ENCODE data around the gene SLC10A7. TPM values are rescaled to one million over a fixed set of nuclear protein-coding genes. Genes with fewer than 3 reads are reported as not detected.
"Not testable (repeated sequence)": the region's sequence is repeated elsewhere in the genome, so short reads cannot be mapped to it uniquely, and the experiment has no call there.

Gene SLC10A7
- total RNA-seq, 1 donor from 2014 or later = 15.5 TPM

GRCh38 chr4:146367347-146367746 is 154.4 kb downstream of the SLC10A7 start:
- Mint-ChIP-seq H3K36me3 (peaks cover 2% of the 10 kb centered on the region), H3K4me3 (no peak overlapping the region), H3K27me3 (ENCODE audit: low read depth) (no peaks in the 10 kb centered on the region), H3K9me3 (peaks cover 19% of the 10 kb centered on the region), H3K27ac (no peak overlapping the region), H3K4me1 (no peaks in the 10 kb centered on the region)
- TF ChIP-seq CTCF (IDR thresholded peaks at IDR 0.05; ENCODE audit: unreplicated experiment) = no peak
- DNase-seq (ENCODE audit: low spot score in 2 of 2, unreplicated experiment in 2 of 2) = no peak

GRCh38 chr4:146359771-146360170 is 162.0 kb downstream of the SLC10A7 start:
- Mint-ChIP-seq H3K27me3 (ENCODE audit: low read depth) (no peaks in the 10 kb centered on the region), H3K4me1 (no peaks in the 10 kb centered on the region), H3K27ac (no peak overlapping the region), H3K4me3 (no peak overlapping the region), H3K9me3 (peaks cover 57% of the 10 kb centered on the region), H3K36me3 (peaks cover 4% of the 10 kb centered on the region)
- TF ChIP-seq CTCF (IDR thresholded peaks at IDR 0.05; ENCODE audit: unreplicated experiment) = no peak
- DNase-seq (ENCODE audit: low spot score in 2 of 2, unreplicated experiment in 2 of 2) = no peak

- DNase-seq (ENCODE audit: low spot score in 2 of 2, unreplicated experiment in 2 of 2); H3K27ac Mint-ChIP-seq; H3K4me1 Mint-ChIP-seq; H3K27me3 Mint-ChIP-seq (ENCODE audit: low read depth); H3K36me3 Mint-ChIP-seq; H3K9me3 Mint-ChIP-seq: not testable (repeated sequence)
- H3K4me3 Mint-ChIP-seq = peak overlapping the region; percentile 62
These were observed 171.6 kb downstream of the SLC10A7 start for GRCh38 chr4:146350114-146350513.

GRCh38 chr4:146349306-146349705 is 172.4 kb downstream of the SLC10A7 start:
- no peak overlapping the region for H3K27ac Mint-ChIP-seq

GRCh38 chr4:146347822-146348221 is 173.9 kb downstream of the SLC10A7 start:
- Mint-ChIP-seq H3K27ac (no peak overlapping the region), H3K36me3 (no peaks in the 10 kb centered on the region), H3K27me3 (ENCODE audit: low read depth) (no peaks in the 10 kb centered on the region), H3K4me1 (peaks cover 11% of the 10 kb centered on the region), H3K4me3 (no peak overlapping the region), H3K9me3 (peaks cover 3% of the 10 kb centered on the region)
- TF ChIP-seq CTCF (IDR thresholded peaks at IDR 0.05; ENCODE audit: unreplicated experiment) = no peak
- no peak for DNase-seq (ENCODE audit: low spot score in 2 of 2, unreplicated experiment in 2 of 2)

More at GRCh38 chr4:146349306-146349705, 172.4 kb downstream of the SLC10A7 start:
- Mint-ChIP-seq H3K27me3 (ENCODE audit: low read depth) (no peaks in the 10 kb centered on the region), H3K36me3 (no peaks in the 10 kb centered on the region), H3K4me1 (no peaks in the 10 kb centered on the region), H3K9me3 (peaks cover 3% of the 10 kb centered on the region), H3K4me3 (peak overlapping the region; percentile 57)
- no peak for TF ChIP-seq CTCF (IDR thresholded peaks at IDR 0.05; ENCODE audit: unreplicated experiment)
- no peak for DNase-seq (ENCODE audit: low spot score in 2 of 2, unreplicated experiment in 2 of 2)

- Mint-ChIP-seq H3K4me3 (no peak overlapping the region), H3K4me1 (peaks cover 11% of the 10 kb centered on the region), H3K27ac (no peak overlapping the region), H3K27me3 (ENCODE audit: low read depth) (no peaks in the 10 kb centered on the region), H3K36me3 (no peaks in the 10 kb centered on the region), H3K9me3 (peaks cover 3% of the 10 kb centered on the region)
- TF ChIP-seq CTCF (IDR thresholded peaks at IDR 0.05; ENCODE audit: unreplicated experiment) = no peak
- DNase-seq (ENCODE audit: low spot score in 2 of 2, unreplicated experiment in 2 of 2) = no peak
These were observed 175.5 kb downstream of the SLC10A7 start for GRCh38 chr4:146346276-146346675.
